Natural killer cell (primary cell): ENCODE data around the gene SCG5. TPM values are rescaled to one million over a fixed set of nuclear protein-coding genes. Genes with fewer than 3 reads are reported as not detected.

Experiments used
- ATAC-seq, 3 donors: fragments of 150-1000 bp in 2 of 3; fragments of 200-7000 bp in 1 of 3; cut with Tn5 transposase; 1 replicate in 1 of 3; 2 replicates in 2 of 3; pipeline ENCODE4 v1.10.0; 2021; ENCODE audit warnings: mild to moderate bottlenecking in 2 of 3, moderate library complexity in 2 of 3
- DNase-seq, 2 donors: peaks; one replicate each; pipeline versions ENCODE4 v3.0.0 to v3.0.0-alpha.2; 2013 to 2021; ENCODE audit warnings: mixed read lengths in 1 of 2
- H3K27ac ChIP-seq: one replicate; pipeline ENCODE4 v1.5.1; 2013; ENCODE audit warnings: mild to moderate bottlenecking, low read length
- H3K27me3 ChIP-seq: one replicate; pipeline ENCODE4 v1.6.1; 2013; ENCODE audit warnings: low read length; ENCODE audit not compliant: control insufficient read depth, insufficient read depth
- H3K36me3 ChIP-seq: one replicate; pipeline ENCODE4 v1.6.1; 2013; ENCODE audit warnings: low read length; ENCODE audit not compliant: control insufficient read depth, insufficient read depth
- H3K4me1 ChIP-seq: one replicate; pipeline ENCODE4 v1.6.1; 2013; ENCODE audit warnings: low read length; ENCODE audit not compliant: control insufficient read depth, insufficient read depth
- H3K4me3 ChIP-seq: one replicate; pipeline ENCODE4 v1.5.1; 2013; ENCODE audit warnings: low read length
- H3K9me3 ChIP-seq: one replicate; pipeline ENCODE4 v1.6.1; 2013; ENCODE audit warnings: low read length; ENCODE audit not compliant: control insufficient read depth, insufficient read depth
- H3K27ac Mint-ChIP-seq, 2 donors: one replicate each; pipeline ENCODE4 v1.8.0; 2022; ENCODE audit warnings: mild to moderate bottlenecking in 2 of 2, mixed read lengths in 2 of 2, moderate library complexity in 1 of 2
- H3K27me3 Mint-ChIP-seq, 2 donors: one replicate each; pipeline ENCODE4 v1.8.0; 2022; ENCODE audit warnings: low read depth in 2 of 2, mixed read lengths in 2 of 2
- H3K36me3 Mint-ChIP-seq: one replicate; pipeline ENCODE4 v1.8.0; 2022; ENCODE audit warnings: mixed read lengths
- H3K4me1 Mint-ChIP-seq, 2 donors: one replicate each; pipeline ENCODE4 v1.8.0; 2022; ENCODE audit warnings: mixed read lengths in 2 of 2
- H3K4me3 Mint-ChIP-seq: one replicate; pipeline ENCODE4 v1.8.0; 2022; ENCODE audit warnings: mild to moderate bottlenecking, moderate library complexity, mixed read lengths
- H3K9me3 Mint-ChIP-seq, 2 donors: one replicate each; pipeline ENCODE4 v1.8.0; 2022; ENCODE audit warnings: mixed read lengths in 2 of 2
- CTCF ChIP-seq: fragments of 200-600 bp; IDR thresholded peaks from one replicate; pipeline ENCODE4 v1.8.0; 2022; ENCODE audit warnings: antibody characterized with exemption
- WGBS: methylation state at CpG from one replicate; pipeline ENCODE4 v1.1.7; 2013; ENCODE audit warnings: missing lambda C conversion rate; ENCODE audit not compliant: insufficient coverage; 5-methylcytosine and 5-hydroxymethylcytosine counted together
- intact Hi-C: fragments of 100-400 bp; cut with micrococcal nuclease; formaldehyde crosslinking; loops from one replicate; pipeline ENCODE4 v1.14.2; 2022
- total RNA-seq, 4 donors: library from RNA; stranded (reverse); fragments of 120-200 nt in 1 of 4; gene quantifications; one replicate each; pipeline versions ENCODE4 v1.2.3 to v1.2.4, GENCODE V29; 2013 to 2022

SCG5 gene
- total RNA-seq, 3 donors from 2014 or later (not counting 1 experiment from before 2014, with no cell fraction given), result not detected

- Mint-ChIP-seq H3K27me3 (no peaks in the 10 kb centered on the region), H3K36me3 (no peaks in the 10 kb centered on the region), H3K27ac (no peak overlapping the region), H3K4me3 (no peak overlapping the region), H3K9me3 (no peaks in the 10 kb centered on the region), H3K4me1 (peaks cover 11 to 16% of the 10 kb centered on the region in 2 donors)
- intact Hi-C loops, result no loop called here
- H3K9me3 ChIP-seq, result no peaks in the 10 kb centered on the region
- no peak overlapping the region for H3K27ac ChIP-seq
- ATAC-seq (no peak), DNase-seq (no peak)
- H3K27me3 ChIP-seq, result no peaks in the 10 kb centered on the region
- no peak for TF ChIP-seq CTCF
- no peaks in the 10 kb centered on the region for H3K4me1 ChIP-seq
- H3K4me3 ChIP-seq, result no peak overlapping the region
- WGBS, result 72% methylated on average over 9 of the region's 9 CpGs
- H3K36me3 ChIP-seq, result no peaks in the 10 kb centered on the region
These were observed 15.0 kb downstream of the SCG5 start for GRCh38 chr15:32656496-32656895.

GRCh38 chr15:32657198-32657883, 15.8 kb downstream of the SCG5 start:
- Mint-ChIP-seq H3K36me3 (no peaks in the 10 kb centered on the region), H3K27ac (no peak overlapping the region), H3K9me3 (no peaks in the 10 kb centered on the region), H3K27me3 (no peaks in the 10 kb centered on the region), H3K4me3 (no peak overlapping the region), H3K4me1 (peaks cover 11 to 17% of the 10 kb centered on the region in 2 donors)
- no peaks in the 10 kb centered on the region for H3K27me3 ChIP-seq
- no peak for TF ChIP-seq CTCF
- H3K27ac ChIP-seq, result no peak overlapping the region
- H3K36me3 ChIP-seq, result no peaks in the 10 kb centered on the region
- peak in 1 of 2 donors; percentile 38 for DNase-seq
- H3K4me3 ChIP-seq, result no peak overlapping the region
- intact Hi-C loops, result no loop called here
- no peaks in the 10 kb centered on the region for H3K9me3 ChIP-seq
- peak; percentile 47 to 68 (median 66) for ATAC-seq
- H3K4me1 ChIP-seq, result no peaks in the 10 kb centered on the region
- 53% methylated on average over 5 of the region's 5 CpGs for WGBS

- Histone ChIP-seq H3K4me3 (no peak overlapping the region), H3K4me1 (no peaks in the 10 kb centered on the region), H3K36me3 (no peaks in the 10 kb centered on the region), H3K27me3 (no peaks in the 10 kb centered on the region), H3K27ac (no peak overlapping the region), H3K9me3 (no peaks in the 10 kb centered on the region)
- ATAC-seq, result no peak
- Mint-ChIP-seq H3K27me3 (no peaks in the 10 kb centered on the region), H3K27ac (no peak overlapping the region), H3K4me3 (no peak overlapping the region), H3K4me1 (peaks cover 17 to 22% of the 10 kb centered on the region in 2 donors), H3K9me3 (no peaks in the 10 kb centered on the region), H3K36me3 (no peaks in the 10 kb centered on the region)
- intact Hi-C loops, result no loop called here
- no CpG with 5 or more reads among the region's 2 CpGs for WGBS
- no peak for TF ChIP-seq CTCF
- no peak for DNase-seq
These were observed 16.4 kb downstream of the SCG5 start for GRCh38 chr15:32657941-32658340.
